HG02571 (cell line): ENCODE data around the gene CREBRF.
"Not testable (repeated sequence)": the region's sequence is repeated elsewhere in the genome, so short reads cannot be mapped to it uniquely, and the experiment has no call there.

Experiments
- ATAC-seq: cut with Tn5 transposase; IDR thresholded peaks from one replicate; pipeline ENCODE4 v1.9.1; 2021; ENCODE audit warnings: mild to moderate bottlenecking, moderate library complexity; ENCODE audit not compliant: unreplicated experiment

The CREBRF gene

DNA sequence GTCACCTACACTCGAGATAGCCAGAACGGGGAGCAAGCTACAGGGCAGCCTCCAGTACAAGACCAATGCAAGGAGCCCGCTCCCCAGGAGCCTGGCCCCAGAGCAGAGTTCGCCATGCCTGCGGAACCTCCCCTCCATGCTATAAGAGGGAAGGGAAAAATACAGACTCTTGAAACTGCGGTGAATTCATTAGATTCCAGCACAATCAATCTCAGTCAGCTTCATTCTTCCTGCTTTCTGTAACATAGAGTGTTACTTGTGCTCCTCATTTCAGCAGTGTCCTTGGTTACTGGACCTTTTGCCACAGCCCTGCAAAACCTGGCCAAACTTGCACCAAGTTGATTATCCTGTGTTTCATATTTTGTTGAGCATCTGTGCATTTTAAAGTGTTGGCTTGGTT, 22.2 kb upstream of the CREBRF start:
- ATAC-seq, result no peak

GRCh38 chr5:173035904-173036707, 20.0 kb upstream of the CREBRF start:
- peak; percentile 45 for ATAC-seq

DNA sequence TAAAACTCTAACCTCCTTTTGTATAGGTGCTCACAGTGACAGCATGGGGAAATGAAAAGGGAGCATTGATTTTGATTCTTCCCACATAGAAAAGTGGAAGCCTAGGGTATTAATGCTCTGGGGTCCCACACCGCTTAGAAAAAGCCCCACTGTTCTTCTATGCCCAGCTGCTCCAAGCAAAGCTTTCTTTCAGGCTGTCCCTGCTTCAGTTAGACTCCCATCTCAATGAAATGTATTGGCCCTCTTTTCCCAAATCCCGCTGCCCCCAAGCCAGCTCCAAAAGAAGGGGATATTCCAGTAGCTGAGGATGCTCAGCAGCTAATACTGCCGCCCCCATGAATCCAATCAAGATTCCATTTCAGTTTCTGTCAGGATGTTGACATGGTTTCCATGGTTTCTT, 17.0 kb upstream of the CREBRF start:
- no peak for ATAC-seq

GRCh38 chr5:173039964-173040363, 16.2 kb upstream of the CREBRF start:
- no peak for ATAC-seq

DNA sequence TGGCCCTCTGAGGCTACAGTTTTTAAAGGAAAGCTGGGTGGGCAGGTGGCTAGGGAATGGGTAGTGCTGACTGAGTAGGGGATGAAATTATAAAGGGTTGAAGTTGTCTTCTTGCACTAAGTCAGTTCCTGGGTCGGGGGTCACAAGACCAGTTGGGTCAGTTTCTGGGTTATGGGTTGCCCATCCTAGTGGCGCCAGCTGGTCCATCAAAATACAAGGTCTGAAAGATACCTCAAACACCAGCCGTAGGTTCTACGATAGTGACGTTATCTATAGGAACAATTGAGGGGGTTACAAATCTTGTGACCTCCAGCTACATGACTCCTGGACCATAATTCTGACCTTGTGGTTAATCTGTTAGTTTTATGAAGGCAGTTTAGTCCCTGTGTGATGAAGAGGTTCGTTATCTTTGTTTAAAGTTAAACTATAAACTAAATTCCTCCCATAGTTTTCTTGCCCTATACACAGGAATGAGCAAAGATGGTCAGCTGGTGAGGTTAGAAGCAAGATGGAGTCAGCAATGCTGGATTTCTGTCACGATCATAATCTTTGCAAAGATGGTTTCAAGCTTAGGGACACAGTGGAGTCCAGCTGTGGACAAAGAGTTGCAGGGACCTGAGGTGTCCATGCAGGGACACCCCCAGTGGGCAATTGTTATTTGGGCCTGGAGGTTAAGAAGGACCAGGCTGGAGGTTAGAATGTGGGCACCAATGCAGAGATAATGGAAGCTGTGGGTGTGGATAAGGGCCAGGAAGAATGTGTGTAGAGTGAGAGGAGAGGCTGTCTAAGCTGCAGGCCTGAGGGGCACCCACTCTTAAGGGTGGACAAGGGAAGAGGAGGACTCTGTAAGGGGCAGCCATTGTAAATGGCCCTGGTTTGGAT, 14.0 kb upstream of the CREBRF start:
- ATAC-seq, result no peak

DNA sequence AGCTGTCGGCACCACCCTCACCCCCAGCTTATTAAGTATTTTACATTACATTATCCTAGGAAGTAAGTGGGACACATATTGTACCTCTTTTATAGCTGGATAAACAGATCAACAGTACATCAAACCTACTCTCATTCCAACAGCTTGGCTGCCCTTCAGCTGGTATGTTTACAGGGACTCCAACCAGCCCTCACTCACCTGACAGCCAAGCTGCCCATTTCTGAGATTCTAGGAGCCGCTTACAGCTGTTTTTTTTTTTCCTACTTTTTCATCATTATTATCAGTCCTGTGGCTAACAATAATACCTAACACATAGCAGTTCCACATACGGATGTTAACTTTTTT, 13.4 kb upstream of the CREBRF start:
- ATAC-seq, result no peak

GRCh38 chr5:173045474-173045873, 10.7 kb upstream of the CREBRF start:
- no peak for ATAC-seq

DNA sequence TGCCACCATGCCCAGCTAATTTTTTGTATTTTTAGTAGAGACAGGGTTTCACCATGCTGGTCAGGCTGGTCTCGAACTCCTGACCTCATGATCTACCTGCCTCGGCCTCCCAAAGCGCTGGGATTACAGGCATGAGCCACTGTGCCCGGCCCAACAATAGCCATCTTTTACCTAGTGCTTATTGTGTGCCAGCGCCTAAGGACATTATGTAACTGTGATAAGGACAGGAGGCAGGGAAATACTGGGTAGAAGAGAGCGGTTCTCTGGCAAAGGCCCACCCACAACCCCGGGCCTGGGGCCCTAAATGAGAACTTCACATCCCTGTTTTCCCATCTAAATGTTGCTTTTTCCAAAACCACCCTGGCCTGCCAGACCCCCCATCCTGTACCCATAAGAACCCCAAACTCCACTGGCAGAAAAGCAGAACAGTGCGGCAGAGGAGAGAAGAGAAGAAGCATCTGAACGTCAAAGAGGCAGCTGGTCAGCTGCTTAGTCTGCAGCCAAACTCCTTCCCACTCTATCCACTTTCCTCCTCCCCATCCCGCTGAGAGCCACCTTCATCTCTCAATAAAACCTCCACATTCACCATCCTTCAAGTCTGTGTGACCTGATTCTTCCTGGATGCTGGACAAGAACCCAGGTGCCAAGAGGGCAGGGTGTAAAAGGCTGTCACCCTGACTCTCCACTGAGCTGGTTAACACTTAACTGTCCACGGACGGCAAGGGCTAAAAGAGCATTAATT, 8.9 kb upstream of the CREBRF start:
- not testable (repeated sequence) for ATAC-seq

- ATAC-seq, result no peak
These were observed 8.4 kb upstream of the CREBRF start for GRCh38 chr5:173047838-173048105.

DNA sequence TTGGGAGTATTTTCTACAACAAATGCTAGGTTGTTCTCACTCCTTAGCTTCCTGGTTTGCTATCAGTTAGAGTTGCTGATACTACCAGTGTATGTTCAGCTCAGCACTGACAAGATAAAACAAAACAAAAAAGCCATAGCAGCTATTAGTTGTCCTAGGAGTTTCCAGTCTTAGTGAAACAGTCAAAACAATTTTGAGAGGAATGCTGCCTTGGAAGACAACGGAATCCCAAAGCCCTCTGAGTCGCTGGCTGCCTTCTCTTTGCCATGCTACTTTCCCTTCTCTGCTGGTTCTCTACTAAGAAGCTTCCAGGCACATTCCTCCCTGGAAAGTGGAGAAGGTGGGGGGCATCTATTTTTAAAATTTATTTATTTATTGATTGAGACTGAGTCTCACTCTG, 5.4 kb upstream of the CREBRF start:
- no peak for ATAC-seq

- ATAC-seq, result no peak
These were observed 4.4 kb upstream of the CREBRF start for GRCh38 chr5:173051746-173052145.

DNA sequence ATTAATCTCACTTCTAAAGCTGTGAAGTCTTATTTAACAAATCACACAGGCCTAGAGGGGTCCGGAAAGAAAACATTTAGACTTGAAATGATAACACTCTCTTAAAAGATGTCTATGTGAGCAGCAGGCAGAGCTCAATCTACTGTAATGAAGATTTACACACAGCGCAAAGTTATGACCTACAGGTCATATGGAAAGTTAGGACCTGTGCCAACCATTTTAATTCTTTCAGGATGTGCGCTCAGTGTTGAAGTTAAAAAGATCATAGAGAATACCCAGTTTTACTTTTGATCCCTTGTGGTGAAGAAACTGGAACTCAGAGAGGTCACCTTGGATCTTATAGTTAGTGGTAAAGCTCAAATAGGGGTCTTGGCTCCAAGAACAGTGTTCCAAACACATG, 3.1 kb upstream of the CREBRF start:
- ATAC-seq, result no peak

DNA sequence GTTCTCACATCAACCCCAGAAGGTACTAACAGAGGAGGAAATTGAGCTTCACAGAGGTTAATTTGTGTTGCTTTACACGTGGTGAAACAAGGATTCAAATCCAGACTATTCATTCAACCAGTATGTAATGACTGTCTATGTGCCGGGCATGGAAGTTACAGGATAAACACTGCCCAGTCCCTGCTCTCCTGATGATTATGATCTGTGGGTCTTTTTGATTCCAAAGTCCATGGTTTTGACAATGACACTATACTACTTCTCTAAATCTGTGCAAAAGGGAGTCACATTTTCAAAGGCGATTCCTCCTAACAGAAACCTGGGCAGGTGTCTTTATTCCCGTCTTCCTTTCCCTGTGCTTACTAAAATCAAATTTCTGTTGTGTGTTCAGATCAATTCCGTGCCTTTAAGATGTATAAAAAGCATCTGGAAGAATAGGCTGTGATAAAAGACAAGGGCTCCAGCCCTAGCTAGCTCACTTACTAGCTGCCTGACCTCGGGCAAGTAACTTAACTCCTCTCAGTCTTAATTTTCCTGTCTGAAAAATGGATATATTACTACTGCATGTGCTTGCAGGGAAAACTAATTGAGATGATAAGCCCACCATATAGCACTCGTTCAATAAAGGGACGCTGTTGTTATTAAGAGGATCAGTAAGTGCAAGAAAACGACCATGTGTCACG, 970 bp upstream of the CREBRF start:
- ATAC-seq, result no peak

DNA sequence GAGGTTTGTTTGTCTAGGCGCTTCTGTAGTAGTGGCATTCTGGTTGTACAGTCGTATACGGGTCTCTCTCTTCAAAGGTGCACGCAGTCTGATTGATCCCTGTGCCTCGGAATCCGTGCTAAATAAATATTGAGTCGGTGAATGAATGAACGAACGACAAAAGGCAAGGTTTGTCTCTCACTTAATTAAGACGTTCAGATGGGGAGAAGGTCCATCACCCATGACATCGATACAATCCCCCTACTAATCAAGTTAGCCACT, 500 bp upstream of the CREBRF start:
- no peak for ATAC-seq

- peak; percentile 33 for ATAC-seq
These were observed 570 bp downstream of the CREBRF start for GRCh38 chr5:173056783-173057061.

GRCh38 chr5:173057062-173057924, 1.1 kb downstream of the CREBRF start:
- ATAC-seq, result peak; percentile 80

DNA sequence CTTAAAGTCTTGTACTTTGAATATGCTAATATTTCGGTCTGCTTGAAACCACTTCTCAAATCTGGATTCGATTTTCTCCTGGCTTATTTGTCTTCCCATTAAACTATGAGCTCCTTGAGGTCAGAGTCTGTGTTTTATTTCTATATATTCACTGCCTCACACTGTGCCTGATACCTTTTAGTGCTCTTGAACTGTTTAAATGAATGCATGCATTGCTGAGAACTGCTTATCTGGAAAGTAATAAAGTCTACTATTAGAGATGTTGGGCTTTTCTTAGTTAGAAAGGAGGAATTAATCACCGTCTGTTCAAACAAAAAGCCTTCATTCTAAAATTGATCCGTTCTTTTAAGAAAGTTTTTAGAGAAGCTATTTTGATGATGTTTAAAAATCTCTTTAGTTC, 6.0 kb downstream of the CREBRF start:
- no peak for ATAC-seq

DNA sequence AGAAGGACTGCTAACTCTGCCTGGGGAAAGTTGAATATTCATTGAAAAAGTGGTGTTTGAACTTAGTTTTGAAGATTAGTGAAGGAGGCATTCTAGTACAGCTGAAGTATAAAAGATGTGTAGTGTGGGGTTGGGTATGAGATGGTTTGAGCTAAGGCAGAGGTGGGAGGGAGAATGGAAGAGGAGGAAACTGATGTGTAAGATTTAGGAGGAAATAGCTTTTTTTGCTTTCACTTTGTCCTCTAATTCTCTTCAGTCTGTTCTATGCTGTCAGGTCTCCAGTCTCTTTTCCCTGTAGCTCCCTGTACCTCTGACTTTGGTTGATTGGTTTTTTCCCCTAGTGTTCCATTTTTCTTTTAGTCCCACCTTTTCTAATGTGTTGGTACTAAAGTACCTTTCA, 9.0 kb downstream of the CREBRF start:
- ATAC-seq, result no peak

DNA sequence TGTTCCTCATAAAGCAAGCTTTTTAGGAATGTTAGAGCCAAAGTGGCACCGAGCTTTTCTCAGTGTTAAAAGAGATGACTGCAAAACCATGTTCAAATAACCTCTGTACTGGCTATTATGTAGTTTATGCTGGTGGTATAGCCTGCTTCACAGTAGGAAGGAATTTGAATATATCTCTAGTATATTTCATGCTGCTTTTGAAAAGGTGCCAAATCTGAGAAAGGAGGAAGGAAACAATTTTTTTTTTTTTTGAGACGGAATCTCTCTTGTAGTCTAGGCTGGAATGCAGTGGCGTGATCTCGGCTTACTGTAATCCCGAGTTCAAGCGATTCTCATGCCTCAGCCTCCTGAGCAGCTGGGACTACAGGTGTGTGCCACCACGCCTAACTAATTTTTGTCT, 13.5 kb downstream of the CREBRF start:
- ATAC-seq, result no peak

DNA sequence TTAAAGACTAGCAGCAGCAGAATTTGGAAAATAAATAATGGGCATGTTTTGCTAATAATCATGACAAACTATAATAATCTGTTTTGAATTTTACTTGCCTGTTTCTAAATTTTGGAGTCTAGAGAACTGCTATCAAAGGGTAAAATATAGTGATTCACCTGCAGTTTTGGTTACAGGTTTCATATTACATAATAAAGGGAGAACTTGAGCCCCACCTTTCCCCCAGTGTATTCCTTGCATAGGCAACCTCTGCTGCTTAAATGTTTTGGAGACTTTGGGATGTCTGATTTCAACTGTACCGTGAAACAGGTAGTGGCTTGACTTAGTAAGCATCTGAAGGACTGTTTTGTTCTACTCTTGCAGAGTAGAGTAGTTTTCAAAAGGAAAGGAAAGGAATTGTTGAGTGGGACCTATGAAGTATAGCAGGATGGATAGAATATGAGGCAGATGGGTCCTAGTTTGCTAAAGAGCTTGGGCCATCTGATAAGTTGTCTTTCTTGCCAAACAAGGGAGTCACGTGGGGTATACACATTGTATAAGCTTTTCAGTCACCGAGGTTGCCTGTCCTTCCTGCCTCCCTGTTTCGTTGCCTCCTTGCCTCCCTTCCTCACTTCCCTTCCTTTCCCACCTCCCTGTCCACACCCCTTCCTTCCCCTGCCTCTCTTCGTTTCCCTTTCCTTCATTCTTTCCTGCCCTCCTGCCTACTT, 19.1 kb downstream of the CREBRF start:
- no peak for ATAC-seq
